NCI-H1048 (cell line): ENCODE data around the gene CLEC7A.

Experiments used
- DNase-seq: peaks from one replicate; lab custom pipeline; 2025; lab: John Stamatoyannopoulos, UW

CLEC7A gene

GRCh38 chr12:10140001-10140400 lies 10.0 kb upstream of the CLEC7A start:
- DNase-seq, result no peak

DNA sequence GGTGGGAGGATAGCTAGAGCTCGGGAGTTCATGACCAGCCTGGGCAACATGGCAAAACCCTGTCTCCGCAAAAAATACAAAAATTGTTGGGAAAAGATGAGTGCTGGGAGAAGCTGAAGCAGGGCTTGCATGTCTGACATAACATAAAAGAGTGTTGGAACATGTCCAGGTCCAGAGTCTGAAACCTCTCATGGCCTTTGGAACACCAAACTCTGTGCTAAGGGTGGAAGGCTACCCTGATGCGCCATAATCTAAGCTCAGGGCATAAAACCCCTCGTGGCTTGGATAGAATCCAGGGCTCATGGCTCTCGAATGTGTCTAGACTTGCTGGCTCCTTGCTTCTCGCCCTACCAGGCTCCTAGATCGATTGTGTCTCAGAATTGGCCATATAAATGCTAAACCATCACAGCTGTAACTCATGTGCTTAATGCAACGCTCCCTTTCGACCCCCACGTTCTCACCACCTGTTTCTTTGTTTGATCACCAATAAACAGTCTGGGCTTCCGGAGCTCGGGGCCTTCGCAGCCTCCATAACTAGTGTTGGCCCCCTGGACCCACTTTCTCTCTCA lies 6.7 kb upstream of the CLEC7A start:
- DNase-seq, result no peak

DNA sequence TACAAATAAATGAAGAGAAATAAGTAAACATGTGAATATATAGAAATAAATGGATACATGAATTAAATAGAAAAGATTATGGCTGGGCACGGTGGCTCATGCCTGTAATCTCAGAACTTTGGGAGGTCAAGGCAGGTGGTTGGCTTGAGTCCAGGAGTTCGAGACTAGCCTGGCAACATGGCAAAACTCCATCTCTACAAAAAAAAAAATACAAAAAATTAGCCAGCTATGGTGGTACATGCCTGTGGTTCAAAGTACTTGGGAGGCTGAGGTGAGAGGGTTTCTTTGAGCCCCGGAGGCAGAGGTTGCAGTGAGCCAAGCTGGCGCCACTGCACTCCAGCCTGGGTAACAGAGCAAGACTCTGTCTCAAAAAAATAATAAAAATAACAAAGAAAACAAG lies 5.1 kb upstream of the CLEC7A start:
- DNase-seq, result no peak

DNA sequence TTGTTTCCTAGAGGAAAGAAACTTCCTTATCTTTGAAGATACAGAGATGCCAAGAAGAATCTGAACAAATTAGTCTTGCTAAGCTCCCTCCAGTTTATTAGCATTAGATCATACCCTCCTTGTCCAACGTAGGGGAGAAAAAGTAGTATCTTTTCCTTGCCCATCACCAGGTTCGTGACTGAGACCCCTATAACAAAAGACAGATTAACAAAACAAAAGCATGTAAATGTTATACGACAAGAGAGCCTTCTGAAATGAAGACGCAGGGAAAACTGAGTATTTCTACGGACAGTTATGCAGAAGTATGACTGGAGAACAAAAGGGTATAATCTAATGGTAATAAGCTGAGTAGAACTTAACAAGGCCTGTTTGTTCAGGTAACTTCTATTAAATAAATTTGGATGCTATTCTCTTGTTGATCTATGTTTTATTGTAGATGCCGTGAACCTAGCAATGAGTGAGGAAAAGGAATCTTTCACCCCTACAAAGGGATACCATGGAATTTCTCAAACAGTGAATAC lies 2.9 kb upstream of the CLEC7A start:
- no peak for DNase-seq

GRCh38 chr12:10131111-10131690 lies 1.2 kb upstream of the CLEC7A start:
- no peak for DNase-seq

DNA sequence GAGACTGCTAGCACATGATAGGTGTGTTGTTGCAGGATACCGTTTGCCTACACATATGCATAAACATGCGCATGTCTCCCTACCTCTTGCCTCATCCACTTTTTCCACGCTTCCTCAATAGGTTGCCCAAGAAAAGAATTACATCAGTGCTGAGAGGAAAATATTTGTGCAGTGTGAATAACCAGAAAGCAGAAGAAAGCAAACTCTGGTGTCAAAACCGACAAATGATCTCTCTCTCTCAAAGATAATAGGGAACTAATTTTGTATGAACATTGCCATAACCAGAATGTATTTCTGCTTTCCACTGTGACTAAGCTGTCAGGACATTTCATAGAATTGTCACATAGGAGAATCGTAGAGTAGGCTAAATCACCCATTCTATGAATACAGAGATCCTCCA lies 1.3 kb downstream of the CLEC7A start:
- DNase-seq, result no peak

GRCh38 chr12:10126413-10126812 lies 3.6 kb downstream of the CLEC7A start:
- no peak for DNase-seq

- no peak for DNase-seq
These were observed 7.3 kb downstream of the CLEC7A start for GRCh38 chr12:10122689-10123088.

DNA sequence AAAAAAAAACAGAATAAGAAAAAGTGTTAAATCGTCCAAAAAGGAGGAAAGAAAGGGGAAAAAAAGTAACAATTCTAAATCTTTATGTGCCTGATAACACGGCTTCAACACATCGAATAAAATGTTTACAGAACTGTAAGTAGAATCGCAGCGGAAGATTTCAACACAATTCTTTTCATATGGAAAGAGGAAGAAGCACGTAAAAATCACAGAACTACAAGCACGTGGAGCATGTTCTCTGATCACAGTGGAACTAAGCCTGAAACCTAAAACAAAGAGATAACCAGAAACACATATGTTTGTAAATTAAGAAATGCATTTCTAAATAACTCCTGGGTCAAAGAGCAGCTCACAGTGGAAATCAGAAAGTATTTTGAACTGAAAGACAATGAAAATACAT lies 8.7 kb downstream of the CLEC7A start:
- no peak for DNase-seq

GRCh38 chr12:10119066-10119465 lies 10.9 kb downstream of the CLEC7A start:
- no peak for DNase-seq

DNA sequence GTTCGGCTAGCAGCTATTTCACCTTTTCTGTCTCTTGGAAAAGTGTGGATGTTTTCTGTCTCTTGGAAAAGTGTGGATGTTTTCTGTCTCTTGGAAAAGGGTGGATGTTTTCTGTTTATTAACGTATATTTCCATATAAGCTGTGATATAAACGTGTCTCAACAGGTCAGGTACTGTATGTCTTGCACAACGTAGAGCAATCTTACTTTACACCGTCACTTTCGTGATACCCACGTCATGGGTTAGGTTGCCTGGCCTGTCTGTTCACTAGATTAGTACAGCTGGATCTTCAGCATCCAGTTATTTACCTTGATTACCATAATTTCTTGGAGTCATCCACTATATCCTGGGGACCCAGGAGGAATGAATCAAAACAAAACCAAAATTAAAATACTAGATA lies 14.1 kb downstream of the CLEC7A start:
- no peak for DNase-seq

GRCh38 chr12:10115311-10115710 lies 14.7 kb downstream of the CLEC7A start:
- no peak for DNase-seq

- DNase-seq, result no peak
These were observed 16.1 kb downstream of the CLEC7A start for GRCh38 chr12:10113920-10114319.

GRCh38 chr12:10113075-10113474 lies 16.9 kb downstream of the CLEC7A start:
- DNase-seq, result no peak

DNA sequence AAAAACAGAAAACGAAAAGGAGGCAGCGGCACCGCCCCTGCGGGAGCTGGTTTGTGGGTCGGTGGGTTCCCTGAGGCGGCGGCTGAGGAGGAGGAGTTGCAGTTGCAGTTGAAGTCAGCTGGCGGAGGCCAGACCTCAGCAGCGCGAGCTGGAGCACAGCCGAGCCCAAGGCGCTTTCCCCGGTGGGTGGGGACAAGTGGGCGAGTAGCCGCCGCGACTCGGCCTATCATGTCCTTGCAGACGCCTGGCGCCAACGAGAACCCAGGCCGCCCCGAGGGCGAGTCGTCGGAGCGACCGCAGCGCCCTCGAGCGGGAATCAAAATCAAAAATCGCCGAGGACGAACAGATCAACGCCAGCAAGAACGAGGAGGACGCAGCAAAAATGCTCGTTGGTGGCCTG lies 18.5 kb downstream of the CLEC7A start:
- no peak for DNase-seq

DNA sequence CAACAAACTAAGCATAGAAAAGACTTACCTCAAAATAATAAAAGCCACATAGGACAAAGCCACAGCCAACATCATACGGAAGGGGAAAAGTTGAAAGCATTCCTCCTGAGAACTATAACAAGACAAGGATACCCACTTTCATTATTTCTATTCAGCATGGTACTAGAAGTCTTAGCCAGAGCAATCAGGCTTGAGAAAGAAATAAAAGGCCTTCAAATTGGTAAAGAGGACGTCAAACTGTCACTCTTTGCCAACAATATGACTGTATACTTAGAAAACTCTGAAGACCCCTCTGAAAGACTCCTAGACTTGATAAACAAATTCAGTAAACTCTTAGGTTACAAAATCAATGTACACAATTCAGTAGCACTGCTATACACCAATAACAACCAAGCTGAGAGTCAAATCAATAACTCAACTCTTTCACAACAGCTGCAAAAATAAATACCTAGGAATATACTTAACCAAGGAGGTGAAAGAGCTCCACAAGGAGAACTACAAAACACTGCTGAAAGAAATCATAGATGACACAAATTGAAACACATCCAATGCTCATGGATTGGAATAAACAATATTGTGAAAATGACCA lies 19.6 kb downstream of the CLEC7A start:
- DNase-seq, result no peak

DNA sequence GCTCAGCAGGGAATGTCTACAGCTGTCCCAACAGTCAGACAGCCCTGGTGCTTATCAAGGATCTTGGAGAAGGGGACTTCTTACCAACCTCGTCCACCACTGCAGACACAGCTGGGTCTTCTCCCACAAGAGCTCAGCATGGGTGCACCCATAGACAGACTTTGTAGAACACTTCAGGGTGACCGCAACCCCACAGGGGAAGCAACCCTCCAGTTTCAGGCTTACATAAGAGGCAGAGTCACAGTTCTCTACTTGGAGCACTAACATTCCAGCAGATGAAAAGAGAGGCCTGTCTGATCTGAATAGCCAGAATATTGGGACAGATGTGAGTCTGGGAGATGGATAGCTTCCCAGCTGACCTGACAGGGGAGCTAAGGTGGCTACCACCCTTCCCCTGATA lies 27.7 kb downstream of the CLEC7A start:
- no peak for DNase-seq

GRCh38 chr12:10101648-10102220 lies 28.3 kb downstream of the CLEC7A start:
- no peak for DNase-seq

- DNase-seq, result no peak
These were observed 28.9 kb downstream of the CLEC7A start for GRCh38 chr12:10101042-10101579.

DNA sequence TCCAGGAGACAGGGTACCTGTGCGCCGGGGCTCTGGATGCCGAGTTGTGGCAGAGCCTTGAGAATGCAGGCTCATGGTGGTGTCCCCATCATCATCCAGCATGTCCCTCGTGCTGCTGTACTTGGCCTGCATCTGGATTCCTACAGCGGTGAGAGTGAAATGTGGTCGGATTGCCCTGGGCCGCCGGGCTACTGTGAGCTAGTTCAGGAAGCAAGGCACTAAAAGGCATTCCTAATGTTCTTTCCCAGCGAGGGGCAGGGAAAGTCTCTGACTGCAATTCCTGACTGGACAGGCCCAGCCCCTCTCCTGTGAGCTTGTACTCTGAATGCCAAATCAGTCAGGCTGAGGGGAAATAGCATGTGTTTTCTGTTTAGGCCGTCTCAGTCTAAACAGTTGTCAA lies 31.2 kb downstream of the CLEC7A start, which contains the start of gene CLEC1A:
CLEC1A (minus strand) TSS at position 195 of the 400 bp plus-strand sequence; CDS start at position 132, 63 bp downstream.
- DNase-seq, result no peak

- no peak for DNase-seq
These were observed 32.5 kb downstream of the CLEC7A start for GRCh38 chr12:10097521-10097920.

GRCh38 chr12:10095971-10096370 lies 34.0 kb downstream of the CLEC7A start:
- no peak for DNase-seq
